Activated CD4-positive, alpha-beta T cell treated with anti-CD3 and anti-CD28 coated beads, Interleukin-2, Interleukin-4, amounts not matched to agents 100 ng/mL and 50 ng/mL, durations not matched to agents 16 hours and 8 hours (primary cell): ENCODE results near the gene EEF1E1.

Experiments
- DNase-seq: peaks from one replicate; pipeline ENCODE4 v3.0.0-alpha.2; 2020; ENCODE audit warnings: low spot score

The EEF1E1 gene

GRCh38 chr6:8102122-8102958 is at the start of gene EEF1E1:
EEF1E1 (minus strand) TSS chr6:8102548; CDS start chr6:8102521, 27 bp downstream.
- DNase-seq, result peak; percentile 98

DNA sequence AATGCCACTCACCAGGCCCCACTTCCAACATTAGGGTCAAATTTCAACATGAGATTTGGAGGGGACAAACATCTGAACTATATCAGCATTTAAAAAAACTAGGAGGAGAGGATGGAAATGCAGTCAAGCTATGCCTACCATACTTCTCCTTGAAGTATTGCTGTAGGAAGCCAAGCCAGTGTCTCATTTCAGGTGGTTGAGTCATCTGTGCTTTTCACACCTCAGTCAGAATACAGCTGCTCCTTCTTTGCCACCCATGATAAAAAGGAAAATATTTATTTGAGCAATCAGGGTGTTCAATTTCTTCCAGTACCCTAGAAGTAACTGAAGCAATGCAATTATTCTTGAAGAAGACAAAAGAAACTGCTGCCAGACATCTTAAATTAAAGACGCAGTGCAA is 47.0 kb upstream of the EEF1E1 start:
- peak; percentile 3 for DNase-seq

DNA sequence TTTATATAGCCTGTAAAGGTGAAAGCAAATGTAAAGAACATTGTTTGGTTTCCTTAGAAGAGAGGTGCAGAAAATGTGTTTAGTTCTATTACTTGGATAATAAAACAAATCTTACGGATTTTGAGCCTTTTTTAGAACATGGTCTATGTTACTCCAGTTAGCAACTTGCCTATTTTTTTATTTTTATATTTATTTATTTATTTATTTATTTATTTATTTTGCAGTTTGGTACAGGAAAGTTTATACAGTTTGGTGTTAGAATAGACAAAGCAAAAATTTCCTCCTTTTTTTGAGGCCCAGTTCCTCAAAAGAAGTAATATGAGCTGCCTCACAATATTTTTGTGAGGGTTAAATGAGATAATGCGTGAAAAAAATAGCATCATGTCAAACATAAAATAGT is 41.6 kb upstream of the EEF1E1 start:
- no peak for DNase-seq

- no peak for DNase-seq
Measured at GRCh38 chr6:8139451-8139850, 37.1 kb upstream of the EEF1E1 start.

- DNase-seq, result no peak
Measured at GRCh38 chr6:8137529-8137939, 35.2 kb upstream of the EEF1E1 start.

DNA sequence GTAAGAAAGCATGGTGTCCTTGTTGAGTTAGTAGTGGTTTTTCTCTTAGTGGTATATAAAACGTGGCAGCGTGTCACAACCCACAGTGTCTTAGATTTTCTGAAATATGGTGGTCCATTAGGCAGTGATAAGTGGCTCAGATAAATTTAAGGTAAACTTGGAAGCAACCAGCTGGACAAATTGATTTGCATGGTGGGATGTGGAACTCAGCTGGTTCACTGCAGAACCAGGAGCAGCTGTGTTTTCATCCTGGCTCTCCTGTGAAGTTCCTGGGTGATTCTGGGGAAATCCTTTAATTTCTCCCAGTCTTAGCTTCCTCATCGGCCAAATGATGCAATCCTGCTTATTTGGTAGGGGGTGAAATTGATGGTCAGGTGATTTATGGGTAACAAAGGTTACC is 32.9 kb upstream of the EEF1E1 start:
- DNase-seq, result no peak

DNA sequence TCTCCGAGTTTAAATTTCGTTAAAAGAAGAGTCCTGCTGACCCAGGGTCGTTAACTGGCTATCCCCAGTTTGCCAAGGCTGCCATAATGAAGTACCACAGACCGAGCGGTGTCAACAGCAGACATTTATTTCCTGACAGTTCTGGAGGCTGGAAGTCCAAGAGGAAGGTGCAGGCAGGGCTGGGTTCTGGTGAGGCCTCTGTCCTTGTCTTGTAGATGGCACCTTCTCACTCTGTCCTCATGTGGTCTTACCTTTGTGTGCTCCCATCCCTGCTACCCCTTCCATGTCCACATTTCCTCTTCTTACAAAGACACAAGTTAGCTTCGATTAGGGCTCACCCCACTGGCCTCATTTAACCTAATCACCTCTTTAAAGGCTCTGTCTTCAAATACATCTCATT is 29.8 kb upstream of the EEF1E1 start:
- no peak for DNase-seq

GRCh38 chr6:8131265-8131897 is 29.0 kb upstream of the EEF1E1 start:
- peak; percentile 37 for DNase-seq

- DNase-seq, result no peak
Measured at GRCh38 chr6:8130399-8130798, 28.1 kb upstream of the EEF1E1 start.

DNA sequence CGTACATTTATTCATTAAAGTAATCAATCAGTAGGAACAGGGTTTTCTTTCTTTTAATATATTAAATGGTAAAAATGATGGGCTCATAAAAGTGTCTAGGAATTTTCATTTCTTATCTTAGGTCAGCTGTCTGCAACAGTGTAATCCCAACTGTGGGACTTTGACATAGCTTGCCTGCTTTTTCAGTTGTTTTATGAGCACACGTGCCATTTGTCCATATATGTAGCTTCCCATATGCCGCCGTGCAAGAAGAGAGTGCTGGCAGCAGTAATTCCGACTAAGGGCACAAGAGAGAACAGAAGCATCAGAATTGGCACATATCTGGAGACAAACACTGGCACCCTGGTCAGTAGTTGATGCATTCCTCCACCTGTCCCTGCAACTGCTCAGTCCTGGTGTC is 20.9 kb upstream of the EEF1E1 start:
- no peak for DNase-seq

DNA sequence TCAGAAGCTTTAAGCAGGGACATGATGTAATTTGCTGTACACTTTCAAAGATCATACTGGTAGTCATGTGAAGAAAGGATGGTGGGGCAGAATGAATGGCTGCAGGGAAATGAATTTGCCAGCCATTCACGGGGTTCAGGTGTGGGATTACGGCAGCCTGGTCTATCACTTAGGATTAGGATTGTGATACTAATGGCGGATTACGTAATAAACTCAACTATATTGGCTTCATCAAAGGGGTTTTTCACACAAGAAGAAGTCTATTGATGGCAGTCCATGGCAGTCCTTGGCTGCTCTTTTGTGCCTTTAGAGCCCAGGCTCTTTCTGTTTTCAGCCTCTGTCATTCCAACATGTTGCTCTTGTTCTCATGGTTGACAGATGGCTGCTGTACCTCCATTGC is 12.6 kb upstream of the EEF1E1 start:
- no peak for DNase-seq

- no peak for DNase-seq
Measured at GRCh38 chr6:8113131-8113654, 10.8 kb upstream of the EEF1E1 start.

DNA sequence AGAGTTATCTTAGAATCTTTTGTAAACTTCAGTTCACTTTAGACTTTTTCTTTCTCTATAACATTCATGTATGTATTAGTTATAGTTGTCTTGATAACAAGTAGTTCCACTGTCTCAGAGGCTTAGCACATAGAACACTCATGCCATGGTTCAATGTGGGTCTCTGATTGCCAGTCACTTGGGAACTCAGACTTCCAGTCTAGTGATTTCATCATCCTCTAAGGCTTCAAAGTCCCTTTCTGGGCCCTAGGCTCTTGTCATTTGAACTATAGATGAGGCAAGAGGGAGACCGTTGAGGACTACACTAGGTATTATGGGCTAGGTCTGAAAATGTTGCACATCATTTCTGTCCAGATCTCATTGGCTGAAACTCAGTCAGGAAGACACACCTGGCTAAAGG is 8.4 kb upstream of the EEF1E1 start:
- DNase-seq, result no peak

DNA sequence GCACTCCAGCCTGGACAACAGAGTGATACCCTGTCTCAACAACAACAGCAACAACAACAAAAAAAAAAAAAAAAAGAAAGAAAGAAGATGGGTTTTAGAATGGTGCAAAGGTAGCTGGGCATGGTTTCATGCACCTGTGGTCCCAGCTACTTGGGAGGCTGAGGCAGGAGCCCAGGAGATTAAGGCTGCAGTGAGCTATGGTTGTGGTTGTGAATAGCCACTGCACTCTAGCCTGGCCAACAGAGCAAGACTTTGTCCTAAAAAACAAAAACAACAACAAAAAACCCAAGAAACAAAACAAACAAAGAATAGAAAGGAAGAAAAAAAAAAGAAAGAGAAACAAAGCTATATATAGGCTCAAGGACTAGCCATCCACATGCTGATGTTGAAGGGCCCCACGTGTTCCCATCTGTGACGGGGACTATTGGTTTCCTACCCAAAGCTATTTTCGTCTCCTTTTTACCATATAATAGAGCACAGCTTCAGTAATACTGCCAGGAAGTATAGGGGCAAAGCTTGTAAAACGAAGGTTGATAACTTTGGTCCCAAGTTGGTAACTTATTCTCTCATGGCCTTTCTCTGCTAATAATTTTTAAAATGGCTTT is 7.9 kb upstream of the EEF1E1 start:
- DNase-seq, result no peak

DNA sequence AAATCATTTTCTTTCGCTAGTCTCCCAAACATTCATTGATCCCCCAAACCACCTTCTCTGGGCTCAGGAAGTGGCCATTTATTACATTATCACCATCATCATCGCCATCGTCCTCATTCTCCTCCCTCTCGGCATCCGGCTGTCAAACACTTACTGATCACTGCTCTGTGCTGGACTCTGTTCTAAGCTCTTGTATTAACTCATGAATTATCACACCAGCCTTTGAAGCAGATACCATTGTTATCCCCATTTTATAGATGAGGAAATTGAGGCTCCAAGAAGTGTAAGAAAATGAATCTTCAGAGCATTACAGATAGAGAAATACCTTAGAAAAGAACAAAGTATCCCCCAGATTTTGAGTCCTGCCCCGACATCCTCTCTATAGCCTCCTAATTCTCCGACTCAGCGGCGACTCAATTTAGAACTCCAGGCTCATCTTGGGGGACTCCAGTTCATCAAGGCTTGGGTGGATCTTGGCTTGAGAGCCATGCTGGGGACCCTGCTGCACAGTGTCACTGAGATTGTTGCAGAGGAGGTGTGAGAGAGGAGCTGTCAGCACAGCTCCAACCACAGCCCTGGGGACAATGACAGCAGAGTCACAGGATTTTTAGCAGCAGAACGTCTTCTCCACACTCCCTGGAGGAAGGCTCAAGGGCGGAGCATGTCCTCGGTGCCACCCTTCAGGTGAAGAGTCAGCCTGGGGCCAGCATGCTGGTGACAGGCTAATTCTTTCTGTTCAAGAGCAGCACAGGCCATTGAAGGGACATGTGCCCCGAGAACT is 6.6 kb upstream of the EEF1E1 start:
- no peak for DNase-seq

DNA sequence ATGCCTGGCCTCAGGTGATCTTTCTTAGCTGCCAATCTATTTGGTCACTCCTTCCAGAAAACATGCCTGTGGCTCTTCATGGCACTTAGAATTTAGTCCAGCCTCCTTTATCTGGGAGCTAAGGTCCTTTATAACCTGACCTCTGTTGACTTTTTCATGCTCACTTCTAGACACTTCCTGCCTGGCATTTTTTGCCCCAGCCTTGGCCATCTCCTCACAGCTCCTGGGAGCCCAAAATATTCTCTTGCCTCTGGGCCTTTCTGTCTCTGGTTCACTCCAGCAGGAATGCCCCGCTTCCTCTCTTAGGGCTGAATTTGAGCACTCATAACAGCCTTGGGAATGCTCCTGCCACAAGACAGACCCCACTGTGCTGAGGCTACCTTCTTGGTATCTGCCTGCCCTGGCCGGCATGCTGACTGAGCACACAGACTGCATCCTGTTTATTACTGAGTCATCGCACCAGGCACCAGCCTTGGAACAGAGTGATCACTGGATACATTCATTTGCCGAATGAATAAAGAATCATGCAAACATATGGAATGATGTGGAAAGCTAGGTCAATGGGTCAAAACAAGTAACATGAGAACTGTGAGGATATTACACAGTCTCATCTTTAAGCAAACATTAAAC is 5.8 kb upstream of the EEF1E1 start:
- DNase-seq, result no peak

GRCh38 chr6:8105791-8106190 is 3.4 kb upstream of the EEF1E1 start:
- no peak for DNase-seq

GRCh38 chr6:8103726-8104125 is 1.4 kb upstream of the EEF1E1 start:
- DNase-seq, result no peak

- no peak for DNase-seq
Measured at GRCh38 chr6:8100159-8100854, 2.0 kb downstream of the EEF1E1 start.

DNA sequence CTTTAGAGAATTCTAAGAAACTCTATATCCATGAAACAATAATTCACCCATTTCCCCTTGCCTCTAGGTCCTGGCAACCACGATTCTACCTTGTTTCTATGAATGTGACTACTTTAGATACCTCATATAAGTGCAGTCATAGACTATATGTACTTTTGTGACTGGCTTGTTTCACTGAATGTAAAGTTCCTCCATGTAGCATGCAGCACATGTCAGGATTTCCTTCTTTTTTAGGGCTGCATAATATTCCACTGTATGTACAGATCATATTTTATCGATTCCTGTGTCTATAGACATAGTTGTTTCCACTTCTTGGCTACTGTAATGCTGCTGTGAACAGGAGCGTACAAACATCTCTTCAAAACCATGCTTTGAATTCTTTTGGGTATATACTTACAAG is 11.7 kb downstream of the EEF1E1 start:
- no peak for DNase-seq

DNA sequence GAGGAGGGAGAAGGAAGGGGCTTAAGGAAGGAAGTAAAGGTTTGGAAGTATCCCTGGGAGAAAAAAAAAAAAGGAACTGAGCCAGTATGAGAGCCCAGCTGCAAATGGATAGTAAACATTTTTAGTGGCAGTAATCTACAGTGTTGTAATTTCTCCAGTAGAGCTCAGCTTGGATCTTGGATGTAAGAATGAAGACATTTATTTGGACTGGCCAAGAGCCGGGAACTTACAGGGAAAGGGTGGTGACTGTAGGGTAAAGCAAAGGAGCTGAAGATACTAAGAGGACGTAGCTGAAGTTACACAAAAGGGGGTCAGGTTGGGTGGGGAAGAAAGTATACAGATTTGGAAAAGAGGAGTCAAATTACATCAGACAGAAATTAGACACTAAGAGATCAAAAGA is 13.5 kb downstream of the EEF1E1 start:
- DNase-seq, result no peak
